NCI-H748 treated with DMSO at 0.1 percent for 48 hours (cell line): ENCODE results near the gene FMR1NB.

ENCODE experiments used
- DNase-seq: peaks from one replicate; lab custom pipeline; 2025; lab: John Stamatoyannopoulos, UW

The FMR1NB gene

GRCh38 chrX:147981038-147981752 is at the start of gene FMR1NB:
Gene FMR1NB (plus strand): TSS chrX:147981337. CDS start chrX:147981403, 66 bp downstream.
- no peak for DNase-seq

- no peak for DNase-seq
Measured at GRCh38 chrX:147933815-147934214, 47.3 kb upstream of the FMR1NB start.

GRCh38 chrX:147935156-147935758 is 45.9 kb upstream of the FMR1NB start:
- no peak for DNase-seq

GRCh38 chrX:147945286-147945685 is 35.9 kb upstream of the FMR1NB start:
- DNase-seq = no peak

- no peak for DNase-seq
Measured at GRCh38 chrX:147948531-147948930, 32.6 kb upstream of the FMR1NB start.

- DNase-seq = no peak
Measured at GRCh38 chrX:147950352-147950751, 30.8 kb upstream of the FMR1NB start.

- DNase-seq = no peak
Measured at GRCh38 chrX:147953976-147954375, 27.2 kb upstream of the FMR1NB start.

- DNase-seq = no peak
Measured at GRCh38 chrX:147957291-147957690, 23.8 kb upstream of the FMR1NB start.

GRCh38 chrX:147958291-147958690 is 22.8 kb upstream of the FMR1NB start:
- no peak for DNase-seq

GRCh38 chrX:147960722-147961121 is 20.4 kb upstream of the FMR1NB start:
- no peak for DNase-seq

- no peak for DNase-seq
Measured at GRCh38 chrX:147962476-147962875, 18.7 kb upstream of the FMR1NB start.

- DNase-seq = no peak
Measured at GRCh38 chrX:147978931-147979330, 2.2 kb upstream of the FMR1NB start.

GRCh38 chrX:148020329-148020728 is 39.2 kb downstream of the FMR1NB start:
- DNase-seq = no peak

GRCh38 chrX:148024425-148025148 is 43.5 kb downstream of the FMR1NB start:
- DNase-seq = no peak

GRCh38 chrX:148035380-148035779 is 54.2 kb downstream of the FMR1NB start:
- DNase-seq = no peak

- no peak for DNase-seq
Measured at GRCh38 chrX:148037020-148037419, 55.9 kb downstream of the FMR1NB start.

GRCh38 chrX:148043271-148043855 is 62.2 kb downstream of the FMR1NB start:
- DNase-seq = no peak

- DNase-seq = no peak
Measured at GRCh38 chrX:148047200-148047599, 66.1 kb downstream of the FMR1NB start.

- peak; percentile 3 for DNase-seq
Measured at GRCh38 chrX:148049441-148049840, 68.3 kb downstream of the FMR1NB start.

GRCh38 chrX:148051973-148052372 is 70.8 kb downstream of the FMR1NB start:
- DNase-seq = no peak

- no peak for DNase-seq
Measured at GRCh38 chrX:148067285-148067684, 86.1 kb downstream of the FMR1NB start.

GRCh38 chrX:148069759-148070503 is 88.8 kb downstream of the FMR1NB start:
- no peak for DNase-seq
